NCI-H2196 (cell line): Measurements from ENCODE around the gene OR5AN1.
"Not testable (repeated sequence)": the region's sequence is repeated elsewhere in the genome, so short reads cannot be mapped to it uniquely, and the experiment has no call there.

Experiments
- DNase-seq: peaks from one replicate; lab custom pipeline; 2025; ENCODE audit not compliant: unreplicated experiment; lab: John Stamatoyannopoulos, UW

The OR5AN1 gene

GRCh38 chr11:59358595-59358994 is at the start of gene OR5AN1:
OR5AN1 (plus strand) TSS chr11:59358895; CDS start chr11:59364459, 5,564 bp downstream.
- DNase-seq: no peak

DNA sequence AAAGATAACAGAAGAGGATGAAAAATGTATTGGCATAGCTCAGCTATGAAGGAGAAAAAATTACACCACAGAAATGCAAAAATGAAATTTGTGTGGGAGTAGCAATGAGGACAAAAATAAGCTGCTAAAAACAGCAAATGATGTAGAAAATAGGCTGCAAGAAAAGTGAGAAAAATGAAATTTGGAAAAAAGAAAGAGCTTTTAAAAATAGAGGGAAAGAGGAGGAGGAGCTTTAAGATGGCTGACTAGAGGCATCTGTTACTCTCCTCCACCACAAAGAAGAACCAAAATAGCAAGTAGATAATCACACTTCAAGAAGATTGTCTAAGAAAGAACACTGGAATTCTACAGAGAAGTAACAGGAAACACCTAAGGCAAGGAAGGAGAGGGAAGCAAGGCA is 23.7 kb upstream of the OR5AN1 start:
- DNase-seq: no peak

GRCh38 chr11:59336176-59336575 is 22.5 kb upstream of the OR5AN1 start:
- no peak for DNase-seq

DNA sequence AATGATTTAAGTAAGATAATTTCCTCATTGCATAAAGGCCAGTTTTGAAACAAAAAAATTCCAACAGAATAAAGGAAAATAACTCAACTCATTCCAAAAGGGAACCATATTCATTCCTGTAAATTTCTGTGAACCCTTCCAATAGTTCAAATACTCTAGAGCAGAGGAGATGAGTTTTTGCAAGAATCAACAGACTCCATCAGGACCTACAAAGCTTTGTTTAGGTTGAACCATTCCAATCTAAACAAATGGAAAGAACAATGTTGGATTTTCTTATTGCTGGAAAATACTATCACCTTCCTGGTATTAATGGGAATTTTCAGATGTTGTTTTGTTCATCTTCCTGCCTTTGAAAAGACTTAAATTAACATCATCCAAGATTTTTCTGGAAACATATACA is 21.8 kb upstream of the OR5AN1 start:
- DNase-seq: no peak

DNA sequence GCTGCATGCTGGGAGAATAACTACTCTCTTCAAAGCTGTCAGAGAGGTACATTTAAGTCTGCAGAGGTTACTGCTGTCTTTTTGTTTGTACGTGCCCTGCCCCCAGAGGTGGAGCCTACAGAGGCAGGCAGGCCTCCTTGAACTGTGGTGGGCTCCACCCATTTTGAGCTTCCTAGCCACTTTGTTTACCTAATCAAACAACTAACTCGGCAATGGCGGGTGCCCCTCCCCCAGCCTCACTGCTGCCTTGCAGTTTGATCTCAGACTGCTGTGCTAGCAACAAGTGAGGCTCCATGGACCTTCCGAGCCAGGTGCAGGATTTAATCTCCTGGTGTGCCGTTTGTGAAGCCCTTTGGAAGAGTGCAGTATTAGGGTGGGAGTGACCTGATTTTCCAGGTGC is 9.0 kb upstream of the OR5AN1 start:
- DNase-seq: not testable (repeated sequence)

GRCh38 chr11:59355226-59355625 is 3.5 kb upstream of the OR5AN1 start:
- DNase-seq: no peak

- no peak for DNase-seq
Measured at GRCh38 chr11:59356561-59356960, 2.1 kb upstream of the OR5AN1 start.

- no peak for DNase-seq
Measured at GRCh38 chr11:59358020-59358419, 675 bp upstream of the OR5AN1 start.

DNA sequence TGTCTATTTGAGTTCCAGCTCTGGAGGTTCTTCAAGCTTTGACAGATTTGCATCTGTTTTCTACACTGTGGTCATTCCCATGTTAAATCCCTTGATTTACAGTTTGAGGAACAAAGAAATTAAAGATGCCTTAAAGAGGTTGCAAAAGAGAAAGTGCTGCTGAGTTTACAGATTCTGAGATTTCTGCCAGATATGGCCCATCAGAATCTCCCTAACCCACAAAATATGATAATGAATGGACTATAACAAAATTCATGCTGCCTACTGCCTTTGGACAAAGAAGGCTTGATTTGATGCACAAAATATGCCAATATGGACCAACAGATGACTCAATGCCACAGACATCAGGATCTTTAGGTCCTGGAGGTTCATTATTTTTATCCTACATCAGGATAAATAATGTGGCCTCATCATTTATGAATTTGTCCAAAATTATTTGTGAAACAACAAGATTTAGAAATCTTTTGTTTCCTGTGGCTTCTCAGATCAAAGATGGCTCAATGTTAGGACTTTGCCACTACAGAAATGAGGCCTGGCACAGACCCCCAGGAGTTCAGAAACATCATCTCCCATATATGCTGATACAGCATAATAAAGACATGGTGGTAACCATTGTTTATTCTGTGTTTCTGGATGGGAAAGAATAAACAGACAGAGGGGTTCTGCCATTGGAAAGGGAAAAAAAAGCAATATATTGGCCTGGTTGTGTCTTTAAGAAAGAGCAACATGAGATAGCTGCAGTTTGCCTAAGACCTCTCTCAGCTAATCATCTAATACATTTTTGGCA is 6.7 kb downstream of the OR5AN1 start:
- no peak for DNase-seq

DNA sequence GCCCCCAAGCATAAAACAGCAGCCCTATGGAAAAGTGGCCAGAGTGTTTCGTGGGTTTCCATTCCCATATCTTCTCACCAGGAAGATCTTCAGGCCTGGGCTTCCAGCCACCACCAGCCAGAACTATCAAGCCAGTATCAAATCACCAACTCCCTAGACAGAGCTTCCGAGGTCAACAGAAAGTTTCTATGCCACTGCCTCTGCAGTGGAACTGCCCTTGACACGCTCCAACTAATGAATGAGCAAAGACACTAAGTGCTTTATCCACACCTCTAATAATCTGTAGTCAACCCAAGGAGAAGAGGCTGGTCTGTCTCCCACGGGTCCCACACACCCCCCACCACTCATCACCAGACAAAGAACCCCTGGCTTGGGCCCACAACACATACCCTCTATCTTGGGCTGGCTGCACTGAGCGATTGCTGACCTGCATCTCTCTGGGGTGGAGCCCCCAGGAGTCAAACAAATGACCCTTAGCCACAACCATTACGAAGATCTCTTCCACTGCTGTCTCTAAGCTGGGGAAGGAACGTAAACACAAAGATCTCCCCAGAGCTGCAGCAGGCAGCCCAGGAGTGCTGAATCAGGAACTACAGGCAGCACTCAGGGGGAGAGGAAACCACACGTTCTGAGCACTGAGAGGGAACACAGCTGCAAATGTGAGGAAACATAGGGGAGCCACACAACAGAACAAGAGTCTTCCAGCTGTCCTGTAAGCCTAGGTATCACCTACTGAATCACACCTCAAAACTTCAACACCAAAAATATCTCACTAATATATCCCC is 9.7 kb downstream of the OR5AN1 start:
- DNase-seq: no peak

GRCh38 chr11:59372324-59372723 is 13.6 kb downstream of the OR5AN1 start:
- not testable (repeated sequence) for DNase-seq

GRCh38 chr11:59380263-59381059 is 21.8 kb downstream of the OR5AN1 start:
- no peak for DNase-seq

GRCh38 chr11:59394186-59394585 is 35.5 kb downstream of the OR5AN1 start:
- no peak for DNase-seq

DNA sequence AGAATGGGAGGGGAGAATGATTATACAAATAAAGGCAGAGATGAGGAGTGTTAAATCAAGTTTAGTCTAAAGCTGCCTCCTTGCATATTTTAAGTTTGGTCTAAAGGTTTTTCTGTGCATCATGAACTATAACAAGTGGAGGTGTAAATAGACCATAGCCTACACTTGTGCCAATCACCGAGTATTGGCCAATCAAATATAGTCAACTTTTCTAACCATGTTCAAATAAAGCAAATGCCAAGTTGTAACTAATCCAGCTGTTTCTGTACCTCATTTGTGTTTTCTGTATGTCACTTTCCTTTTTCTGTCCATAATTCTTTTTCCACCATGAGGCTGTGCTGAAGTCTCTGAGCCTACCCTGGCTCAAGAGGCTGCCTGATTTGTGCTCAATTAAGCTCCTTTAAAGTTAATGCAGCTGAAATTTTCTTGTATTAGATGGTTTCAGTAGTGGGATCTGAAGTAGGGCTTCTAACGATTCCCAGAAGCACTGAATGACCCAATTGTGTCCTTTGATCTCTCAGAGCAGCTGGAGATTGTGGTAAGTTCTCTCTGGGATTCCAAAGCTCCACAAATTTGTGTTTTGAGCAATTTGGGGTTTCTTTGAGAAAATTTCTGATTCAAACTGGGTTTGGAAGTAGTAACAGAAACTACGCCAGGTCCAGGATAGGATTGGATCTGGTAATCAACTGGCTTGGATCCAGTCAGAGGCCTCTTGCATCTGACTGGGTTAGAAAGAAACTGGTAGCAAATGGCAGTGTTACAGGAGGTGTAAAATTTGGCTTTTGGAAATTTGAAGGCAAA is 42.0 kb downstream of the OR5AN1 start:
- DNase-seq: no peak

DNA sequence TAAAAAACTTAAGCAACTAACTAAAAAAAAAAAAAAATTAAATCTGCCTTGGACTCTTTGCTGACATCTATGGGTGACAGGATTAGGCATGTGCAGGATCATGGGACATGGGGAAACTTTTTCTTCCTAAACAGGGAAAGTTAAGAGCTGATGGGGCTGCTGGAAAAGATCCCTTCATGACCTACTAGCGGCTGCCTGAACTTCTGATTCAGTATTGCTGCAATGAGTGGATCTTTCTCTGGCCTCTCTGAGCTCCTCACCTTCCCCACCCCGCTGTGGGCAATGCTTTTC is 42.5 kb downstream of the OR5AN1 start:
- no peak for DNase-seq

DNA sequence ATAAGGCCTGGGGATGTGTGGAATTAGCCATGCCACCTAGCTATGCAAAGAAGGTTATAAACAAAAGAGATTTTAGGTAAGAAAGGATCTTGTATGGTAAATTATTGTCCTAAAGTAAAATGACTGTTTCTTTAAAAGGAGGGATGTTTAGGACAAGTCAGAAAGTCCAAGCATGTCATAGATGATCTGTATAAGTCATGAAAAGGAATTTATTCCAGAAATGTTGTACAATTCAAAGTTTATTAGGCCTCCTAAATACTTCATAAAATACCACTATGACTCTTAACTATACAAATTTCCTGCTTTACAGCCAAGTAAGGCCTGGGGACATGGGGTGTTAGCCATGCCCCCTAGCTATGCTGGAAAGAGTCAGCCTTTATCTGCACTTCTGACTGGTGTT is 44.9 kb downstream of the OR5AN1 start:
- no peak for DNase-seq

GRCh38 chr11:59413646-59414045 is 55.0 kb downstream of the OR5AN1 start:
- no peak for DNase-seq

DNA sequence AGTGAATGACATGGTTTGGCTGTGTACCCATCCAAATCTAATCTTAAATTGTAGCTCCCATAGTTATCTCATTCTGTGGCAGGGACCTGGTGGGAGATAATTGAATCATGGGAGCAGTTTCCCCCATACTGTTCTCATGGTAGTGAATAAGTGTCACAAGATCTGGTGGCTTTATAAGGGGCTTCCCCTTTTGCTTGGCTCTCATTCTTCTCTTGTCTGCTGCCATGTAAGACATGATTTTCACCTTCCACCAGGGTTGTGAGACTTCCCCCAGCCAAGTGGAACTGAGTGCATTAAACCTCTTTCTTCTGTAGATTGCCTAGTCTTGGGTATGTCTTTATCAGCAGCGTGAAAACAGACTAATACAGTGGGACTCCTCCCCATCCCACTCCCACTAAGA is 56.4 kb downstream of the OR5AN1 start:
- DNase-seq: no peak

GRCh38 chr11:59416613-59417012 is 57.9 kb downstream of the OR5AN1 start:
- DNase-seq: no peak

GRCh38 chr11:59417023-59417422 is 58.3 kb downstream of the OR5AN1 start:
- no peak for DNase-seq

- no peak for DNase-seq
Measured at GRCh38 chr11:59418156-59418555, 59.5 kb downstream of the OR5AN1 start.
